Panc1 (cell line): Measurements from ENCODE around the gene INSC.

ENCODE experiments used
- POLR2AphosphoS5 ChIP-seq: IDR thresholded peaks from 2 replicates; pipeline ENCODE4 v1.6.1; 2012; ENCODE audit warnings: mild to moderate bottlenecking, low read depth, low read length, moderate library complexity
- TF ChIP-seq, protein P1 (sequence below): fragments of 450-650 bp; IDR thresholded peaks from 2 replicates; pipeline ENCODE4 v1.5.1; 2017; ENCODE audit warnings: mild to moderate bottlenecking
- TF ChIP-seq, protein P2 (sequence below), 2 experiments: IDR thresholded peaks; 2 replicates each; pipeline ENCODE4 v1.6.1; 2011 to 2012; ENCODE audit warnings: low read depth in 2 of 2, control low read depth in 1 of 2, low read length in 1 of 2, mild to moderate bottlenecking in 1 of 2, moderate library complexity in 1 of 2; ENCODE audit not compliant: insufficient read depth in 1 of 2

DNA sequence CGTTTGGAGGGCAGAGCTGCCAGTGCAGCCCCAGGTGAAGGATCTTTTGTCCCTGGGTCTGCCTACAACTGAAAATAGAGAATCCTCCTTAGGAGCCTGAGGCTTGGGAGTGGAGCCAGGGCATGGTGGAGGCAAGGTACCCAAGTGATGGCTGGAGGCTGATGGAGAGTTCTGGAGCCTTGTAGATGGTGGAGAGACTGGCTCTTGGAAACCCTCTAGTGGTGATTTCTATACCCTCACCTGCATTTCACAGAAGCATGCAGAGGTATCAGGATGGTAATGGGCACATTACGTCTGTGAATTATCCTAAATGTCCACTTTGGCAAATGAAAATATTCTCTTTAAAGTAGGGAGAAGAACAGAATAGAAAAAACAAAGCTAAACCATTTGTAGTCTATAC, 44.4 kb downstream of the INSC start:
- no peak for TF ChIP-seq POLR2AphosphoS5
- TF ChIP-seq, protein P1, sequence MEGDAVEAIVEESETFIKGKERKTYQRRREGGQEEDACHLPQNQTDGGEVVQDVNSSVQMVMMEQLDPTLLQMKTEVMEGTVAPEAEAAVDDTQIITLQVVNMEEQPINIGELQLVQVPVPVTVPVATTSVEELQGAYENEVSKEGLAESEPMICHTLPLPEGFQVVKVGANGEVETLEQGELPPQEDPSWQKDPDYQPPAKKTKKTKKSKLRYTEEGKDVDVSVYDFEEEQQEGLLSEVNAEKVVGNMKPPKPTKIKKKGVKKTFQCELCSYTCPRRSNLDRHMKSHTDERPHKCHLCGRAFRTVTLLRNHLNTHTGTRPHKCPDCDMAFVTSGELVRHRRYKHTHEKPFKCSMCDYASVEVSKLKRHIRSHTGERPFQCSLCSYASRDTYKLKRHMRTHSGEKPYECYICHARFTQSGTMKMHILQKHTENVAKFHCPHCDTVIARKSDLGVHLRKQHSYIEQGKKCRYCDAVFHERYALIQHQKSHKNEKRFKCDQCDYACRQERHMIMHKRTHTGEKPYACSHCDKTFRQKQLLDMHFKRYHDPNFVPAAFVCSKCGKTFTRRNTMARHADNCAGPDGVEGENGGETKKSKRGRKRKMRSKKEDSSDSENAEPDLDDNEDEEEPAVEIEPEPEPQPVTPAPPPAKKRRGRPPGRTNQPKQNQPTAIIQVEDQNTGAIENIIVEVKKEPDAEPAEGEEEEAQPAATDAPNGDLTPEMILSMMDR = peak; percentile 58
- TF ChIP-seq, protein P2, sequence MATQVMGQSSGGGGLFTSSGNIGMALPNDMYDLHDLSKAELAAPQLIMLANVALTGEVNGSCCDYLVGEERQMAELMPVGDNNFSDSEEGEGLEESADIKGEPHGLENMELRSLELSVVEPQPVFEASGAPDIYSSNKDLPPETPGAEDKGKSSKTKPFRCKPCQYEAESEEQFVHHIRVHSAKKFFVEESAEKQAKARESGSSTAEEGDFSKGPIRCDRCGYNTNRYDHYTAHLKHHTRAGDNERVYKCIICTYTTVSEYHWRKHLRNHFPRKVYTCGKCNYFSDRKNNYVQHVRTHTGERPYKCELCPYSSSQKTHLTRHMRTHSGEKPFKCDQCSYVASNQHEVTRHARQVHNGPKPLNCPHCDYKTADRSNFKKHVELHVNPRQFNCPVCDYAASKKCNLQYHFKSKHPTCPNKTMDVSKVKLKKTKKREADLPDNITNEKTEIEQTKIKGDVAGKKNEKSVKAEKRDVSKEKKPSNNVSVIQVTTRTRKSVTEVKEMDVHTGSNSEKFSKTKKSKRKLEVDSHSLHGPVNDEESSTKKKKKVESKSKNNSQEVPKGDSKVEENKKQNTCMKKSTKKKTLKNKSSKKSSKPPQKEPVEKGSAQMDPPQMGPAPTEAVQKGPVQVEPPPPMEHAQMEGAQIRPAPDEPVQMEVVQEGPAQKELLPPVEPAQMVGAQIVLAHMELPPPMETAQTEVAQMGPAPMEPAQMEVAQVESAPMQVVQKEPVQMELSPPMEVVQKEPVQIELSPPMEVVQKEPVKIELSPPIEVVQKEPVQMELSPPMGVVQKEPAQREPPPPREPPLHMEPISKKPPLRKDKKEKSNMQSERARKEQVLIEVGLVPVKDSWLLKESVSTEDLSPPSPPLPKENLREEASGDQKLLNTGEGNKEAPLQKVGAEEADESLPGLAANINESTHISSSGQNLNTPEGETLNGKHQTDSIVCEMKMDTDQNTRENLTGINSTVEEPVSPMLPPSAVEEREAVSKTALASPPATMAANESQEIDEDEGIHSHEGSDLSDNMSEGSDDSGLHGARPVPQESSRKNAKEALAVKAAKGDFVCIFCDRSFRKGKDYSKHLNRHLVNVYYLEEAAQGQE (IDR thresholded peaks at IDR 0.05; ENCODE audit: insufficient read depth in 1 of 2, low read depth in 2 of 2, low read length in 1 of 2) = no peak
